COLO668 (cell line): Measurements from ENCODE around the gene DLL4.

Source experiments
- DNase-seq: peaks from one replicate; lab custom pipeline; 2025; ENCODE audit not compliant: unreplicated experiment; lab: John Stamatoyannopoulos, UW

Gene DLL4

DNA sequence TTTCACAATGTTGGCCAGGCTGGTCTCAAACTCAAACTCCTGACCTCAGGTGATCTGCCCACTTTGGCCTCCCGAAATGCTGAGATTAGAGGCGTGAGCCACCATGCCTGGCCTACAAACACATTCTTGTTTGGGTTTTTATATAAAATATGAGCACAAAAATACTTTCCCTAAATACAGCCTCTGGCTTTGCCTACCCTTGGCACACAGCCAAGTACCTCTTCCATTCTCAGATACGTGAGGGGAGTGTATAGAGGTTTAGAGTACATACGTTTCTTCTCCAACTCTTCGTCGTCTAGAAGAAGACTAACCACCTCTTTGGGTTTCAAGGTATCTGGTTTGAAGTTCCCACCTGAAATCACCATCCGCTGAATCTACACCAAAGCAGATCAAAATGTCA is 57.7 kb downstream of the DLL4 start:
- DNase-seq = no peak

DNA sequence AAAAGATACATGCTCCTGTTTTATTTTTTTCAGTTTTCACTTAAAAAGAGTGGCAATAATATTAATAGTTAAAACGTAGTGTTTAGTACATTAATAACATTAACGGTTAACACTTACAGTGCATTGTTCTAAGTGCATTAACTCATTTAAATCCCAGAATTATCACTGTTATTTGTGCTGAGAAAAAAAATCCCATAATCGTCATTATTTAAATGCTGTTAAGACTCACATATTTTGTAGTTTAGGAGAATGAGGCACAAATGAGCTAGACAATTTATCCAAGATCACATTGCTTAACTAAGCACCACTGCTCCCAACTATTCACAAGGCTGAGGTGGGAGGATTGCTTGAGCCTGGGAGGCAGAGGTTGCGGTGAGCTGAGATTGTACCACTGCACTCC is 59.0 kb downstream of the DLL4 start:
- no peak for DNase-seq
